GM12801 (cell line): ENCODE data around the gene CDK11A.
"Not testable (repeated sequence)": the region's sequence is repeated elsewhere in the genome, so short reads cannot be mapped to it uniquely, and the experiment has no call there.

ENCODE experiments used
- TF ChIP-seq, protein P1 (sequence below): IDR thresholded peaks from one replicate; pipeline ENCODE4 v1.5.1; 2011; ENCODE audit warnings: control low read depth; ENCODE audit not compliant: insufficient read length; ENCODE audit errors: extremely low read depth

CDK11A gene

DNA sequence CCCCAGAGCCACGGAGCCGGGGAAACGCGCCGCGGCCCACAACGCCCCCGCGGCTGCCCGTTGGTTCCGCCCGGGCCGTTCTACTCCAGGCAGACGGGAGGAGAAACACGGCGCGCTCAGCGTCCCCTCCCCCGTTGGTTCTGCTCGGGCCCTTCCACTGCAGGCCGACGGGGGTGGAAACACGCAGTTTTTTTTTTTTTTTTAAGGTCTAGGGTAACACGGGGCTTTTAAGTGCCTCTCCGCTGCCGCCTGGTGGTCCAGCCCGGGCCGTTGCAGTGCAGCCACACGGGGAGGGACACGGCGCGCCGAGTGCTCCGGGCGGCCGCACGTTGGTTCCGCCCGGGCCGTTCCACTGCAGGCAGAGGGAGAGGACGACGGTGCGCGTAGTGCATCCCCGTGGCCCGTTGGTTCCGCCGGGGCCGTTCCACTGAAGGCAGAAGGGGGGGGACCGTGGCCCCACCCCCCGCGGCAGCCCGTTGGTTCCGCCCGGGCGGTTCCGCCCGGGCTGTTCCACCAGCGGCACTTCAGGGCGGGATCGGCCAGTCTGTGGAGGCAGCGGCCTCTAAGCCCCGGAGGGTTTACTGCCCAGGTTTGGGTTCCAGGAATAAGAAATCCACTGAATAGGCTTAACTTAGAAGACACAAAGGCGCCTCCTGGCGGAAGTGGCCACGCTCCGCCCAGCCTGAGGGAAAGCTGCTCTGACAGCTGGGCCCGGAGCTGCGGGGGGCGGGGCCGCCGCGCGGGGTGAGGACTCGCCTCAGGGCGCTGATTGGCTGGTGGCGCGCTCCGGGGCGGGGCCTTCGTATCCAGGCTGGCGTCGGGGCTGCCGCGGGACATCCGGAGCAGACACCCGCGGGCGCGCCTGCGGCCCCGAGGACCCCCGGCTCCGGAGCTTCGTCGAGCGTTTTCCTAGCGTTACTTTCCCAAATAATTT, 31.2 kb downstream of the CDK11A start, which contains the start of gene SLC35E2B:
TSS of gene SLC35E2B (minus strand) at position 82 of the 934 bp plus-strand sequence. CDS start 16,096 bp downstream, outside the sequence.
- TF ChIP-seq, protein P1, sequence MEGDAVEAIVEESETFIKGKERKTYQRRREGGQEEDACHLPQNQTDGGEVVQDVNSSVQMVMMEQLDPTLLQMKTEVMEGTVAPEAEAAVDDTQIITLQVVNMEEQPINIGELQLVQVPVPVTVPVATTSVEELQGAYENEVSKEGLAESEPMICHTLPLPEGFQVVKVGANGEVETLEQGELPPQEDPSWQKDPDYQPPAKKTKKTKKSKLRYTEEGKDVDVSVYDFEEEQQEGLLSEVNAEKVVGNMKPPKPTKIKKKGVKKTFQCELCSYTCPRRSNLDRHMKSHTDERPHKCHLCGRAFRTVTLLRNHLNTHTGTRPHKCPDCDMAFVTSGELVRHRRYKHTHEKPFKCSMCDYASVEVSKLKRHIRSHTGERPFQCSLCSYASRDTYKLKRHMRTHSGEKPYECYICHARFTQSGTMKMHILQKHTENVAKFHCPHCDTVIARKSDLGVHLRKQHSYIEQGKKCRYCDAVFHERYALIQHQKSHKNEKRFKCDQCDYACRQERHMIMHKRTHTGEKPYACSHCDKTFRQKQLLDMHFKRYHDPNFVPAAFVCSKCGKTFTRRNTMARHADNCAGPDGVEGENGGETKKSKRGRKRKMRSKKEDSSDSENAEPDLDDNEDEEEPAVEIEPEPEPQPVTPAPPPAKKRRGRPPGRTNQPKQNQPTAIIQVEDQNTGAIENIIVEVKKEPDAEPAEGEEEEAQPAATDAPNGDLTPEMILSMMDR: not testable (repeated sequence)

DNA sequence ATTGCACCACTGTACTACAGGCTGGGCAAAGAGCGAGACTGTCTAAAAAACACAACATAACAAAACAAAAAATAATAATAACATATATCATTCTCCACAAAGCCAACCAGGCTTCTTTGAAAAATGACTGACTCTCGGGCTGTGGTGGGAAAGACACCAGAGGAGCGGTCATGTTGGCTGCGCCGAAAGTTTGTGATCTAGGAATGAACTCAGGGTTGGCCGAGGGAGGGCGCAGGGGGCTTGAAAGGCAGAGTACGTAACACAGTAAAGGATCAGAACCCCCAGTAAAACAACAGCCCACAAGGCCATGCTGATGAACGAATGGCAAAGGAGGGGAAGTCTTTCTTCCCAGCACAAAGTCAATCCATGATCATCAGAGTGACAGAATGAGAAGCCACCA, 36.3 kb downstream of the CDK11A start:
- TF ChIP-seq, protein P1: no peak

DNA sequence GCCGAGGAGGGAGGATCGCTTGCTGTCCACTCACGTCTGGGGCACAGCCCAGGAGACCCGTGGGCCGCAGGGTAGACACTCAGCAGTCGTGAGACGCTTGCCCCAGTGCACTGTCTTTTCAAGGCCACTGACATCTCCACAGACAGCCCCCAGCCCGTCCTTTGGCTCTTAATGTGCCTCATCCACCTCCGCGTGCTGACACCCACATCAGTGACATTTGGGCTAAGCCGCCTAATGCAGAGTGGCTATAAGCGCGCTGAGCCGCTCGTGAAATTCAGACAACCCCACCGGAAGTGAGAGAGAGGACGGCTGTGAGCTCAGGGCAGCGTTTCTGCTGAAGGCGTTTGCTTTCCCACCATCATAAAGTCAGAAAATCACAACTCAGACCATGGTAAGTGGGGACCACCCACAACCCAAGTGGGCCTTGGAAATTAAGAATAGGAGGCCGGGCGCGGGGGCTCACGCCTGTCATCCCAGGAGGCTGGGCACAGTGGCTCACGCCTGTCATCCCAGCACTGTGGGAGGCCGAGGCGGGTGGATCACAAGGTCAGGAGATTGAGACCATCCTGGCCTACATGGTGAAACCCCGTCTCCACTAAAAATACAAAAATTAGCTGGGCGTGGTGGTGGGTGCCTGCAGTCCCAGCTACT, 40.0 kb downstream of the CDK11A start:
- TF ChIP-seq, protein P1: no peak

DNA sequence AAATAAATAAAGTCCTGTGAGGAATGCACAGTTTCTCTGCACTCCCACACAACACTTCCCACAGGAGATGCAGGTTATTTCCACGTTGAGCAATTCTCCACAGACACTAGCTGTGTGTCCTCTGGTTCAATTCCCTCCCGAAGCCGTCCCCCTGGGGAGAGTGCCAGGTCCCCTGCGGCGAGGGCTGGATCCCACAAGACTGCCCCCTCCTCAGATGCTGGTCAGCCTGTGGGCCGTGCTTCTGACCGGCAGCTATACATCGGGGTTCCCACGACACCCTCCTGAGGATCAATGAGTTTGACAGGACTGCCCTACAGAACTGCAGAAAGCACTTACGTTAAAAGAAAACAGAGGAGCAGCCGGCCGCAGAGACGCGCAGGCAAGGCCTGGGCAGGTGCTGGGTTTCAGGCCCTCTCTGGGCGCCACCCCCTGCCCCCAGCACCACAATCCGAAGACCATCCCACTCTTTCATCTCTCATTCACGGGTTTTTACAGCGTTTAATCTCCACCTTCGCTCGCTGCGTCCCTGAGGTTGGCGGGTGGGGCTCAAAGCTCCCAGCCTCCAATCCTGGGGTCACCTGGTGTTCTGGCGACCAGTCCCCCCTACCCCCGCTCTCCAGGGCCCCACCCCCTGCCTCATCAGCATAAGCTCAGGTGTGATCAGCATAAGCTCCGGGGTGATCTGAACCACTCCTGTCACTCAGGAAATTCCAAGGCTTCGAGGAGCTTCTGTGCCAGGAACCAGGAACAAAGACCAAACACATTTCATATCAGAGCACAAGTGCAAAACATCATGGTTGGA, 40.9 kb downstream of the CDK11A start:
- TF ChIP-seq, protein P1: no peak

DNA sequence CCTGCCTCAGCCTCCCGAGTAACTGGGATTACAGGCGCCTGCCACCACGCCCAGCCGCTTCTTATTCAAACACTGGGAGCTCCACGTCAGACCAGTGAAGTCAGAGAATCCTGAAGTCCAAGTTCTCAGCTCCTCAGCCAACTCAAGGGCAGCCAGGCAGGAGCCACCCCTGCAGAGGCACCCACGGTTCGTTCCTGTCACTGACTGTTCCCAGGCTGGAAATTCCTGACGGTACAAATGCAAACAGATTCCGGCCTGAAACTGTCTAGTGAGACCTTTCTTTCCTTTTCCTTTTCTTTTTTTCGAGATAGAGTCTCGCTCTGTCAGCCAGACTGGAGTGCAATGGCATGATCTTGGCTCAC, 43.3 kb downstream of the CDK11A start:
- TF ChIP-seq, protein P1: no peak

DNA sequence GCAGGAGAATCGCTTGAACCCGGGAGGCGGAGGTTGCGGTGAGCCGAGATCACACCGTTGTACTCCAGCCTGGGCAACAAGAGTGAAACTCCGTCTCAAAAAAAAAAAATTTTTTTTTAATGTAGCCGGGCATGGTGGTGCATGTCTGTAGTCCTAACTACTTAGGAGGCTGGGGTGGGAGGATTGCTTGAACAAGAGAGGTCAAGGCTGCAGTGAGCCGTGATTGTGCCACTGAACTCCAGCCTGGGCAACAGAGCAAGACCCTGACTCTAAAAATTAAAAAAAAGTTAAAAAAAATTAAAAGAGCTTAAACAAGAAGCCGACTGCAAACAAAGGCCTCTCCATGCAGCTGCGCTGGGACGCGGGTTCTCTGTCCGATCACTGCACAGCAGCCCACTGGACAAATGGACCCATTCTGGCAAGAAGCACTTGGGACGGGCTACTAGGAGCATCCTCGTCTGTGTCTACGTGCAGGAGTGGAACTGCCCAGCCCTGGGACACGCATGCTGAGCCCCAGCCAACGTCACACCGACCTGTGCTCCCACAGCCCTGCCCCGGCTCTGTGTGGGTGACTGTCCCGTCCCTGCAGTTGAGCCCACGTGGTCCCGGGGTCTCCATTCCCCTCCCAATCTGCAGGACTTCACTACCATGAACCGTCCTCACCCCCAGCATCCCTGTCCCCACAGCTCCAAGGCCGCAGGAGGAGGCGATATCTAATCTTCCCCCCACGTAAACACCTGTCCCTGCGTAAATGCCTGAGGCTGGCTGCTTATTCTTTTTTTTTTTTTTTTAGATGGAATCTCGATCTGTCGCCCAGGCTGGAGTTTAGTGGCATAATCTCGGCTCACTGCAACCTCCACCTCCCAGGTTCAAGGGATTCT, 43.9 kb downstream of the CDK11A start:
- TF ChIP-seq, protein P1: no peak
